ENCODE data around the gene IL17RB. TPM values are rescaled to one million over a fixed set of nuclear protein-coding genes. Genes with fewer than 3 reads are reported as not detected.

Gene IL17RB
- total RNA-seq, 1 donor from 2014 or later: 2.2 TPM

GRCh38 chr3:53807117-53807810 is 39.1 kb upstream of the IL17RB start:
- no peaks in the 10 kb centered on the region for H3K27me3 Mint-ChIP-seq
- H3K4me1 Mint-ChIP-seq: no peaks in the 10 kb centered on the region
- H3K4me3 Mint-ChIP-seq: no peak overlapping the region
- no peak overlapping the region for H3K27ac Mint-ChIP-seq
- intact Hi-C loops (cut with micrococcal nuclease): no loop called here
- H3K9me3 Mint-ChIP-seq: no peaks in the 10 kb centered on the region
- DNase-seq: no peak
- no peaks in the 10 kb centered on the region for H3K36me3 Mint-ChIP-seq (ENCODE audit: low read depth)

GRCh38 chr3:53808496-53808895 is 37.9 kb upstream of the IL17RB start:
- intact Hi-C loops (cut with micrococcal nuclease): no loop called here
- Mint-ChIP-seq H3K27ac (no peak overlapping the region), H3K4me3 (no peak overlapping the region), H3K36me3 (ENCODE audit: low read depth) (no peaks in the 10 kb centered on the region), H3K4me1 (no peaks in the 10 kb centered on the region), H3K9me3 (no peaks in the 10 kb centered on the region), H3K27me3 (no peaks in the 10 kb centered on the region)
- no peak for DNase-seq

- no peaks in the 10 kb centered on the region for H3K27me3 Mint-ChIP-seq
- DNase-seq: no peak
- H3K9me3 Mint-ChIP-seq: no peaks in the 10 kb centered on the region
- H3K27ac Mint-ChIP-seq: no peak overlapping the region
- intact Hi-C loops (cut with micrococcal nuclease): no loop called here
- H3K4me3 Mint-ChIP-seq: no peak overlapping the region
- no peaks in the 10 kb centered on the region for H3K4me1 Mint-ChIP-seq
- no peaks in the 10 kb centered on the region for H3K36me3 Mint-ChIP-seq (ENCODE audit: low read depth)
Measured at GRCh38 chr3:53809267-53809666, 37.1 kb upstream of the IL17RB start.

- H3K27me3 Mint-ChIP-seq: no peaks in the 10 kb centered on the region
- no peaks in the 10 kb centered on the region for H3K36me3 Mint-ChIP-seq (ENCODE audit: low read depth)
- H3K4me1 Mint-ChIP-seq: no peaks in the 10 kb centered on the region
- H3K9me3 Mint-ChIP-seq: no peaks in the 10 kb centered on the region
- DNase-seq: no peak
- H3K27ac Mint-ChIP-seq: no peak overlapping the region
- intact Hi-C loops (cut with micrococcal nuclease): no loop called here
- H3K4me3 Mint-ChIP-seq: no peak overlapping the region
Measured at GRCh38 chr3:53809764-53810400, 36.5 kb upstream of the IL17RB start.

GRCh38 chr3:53811143-53811927 is 35.0 kb upstream of the IL17RB start:
- intact Hi-C loops (cut with micrococcal nuclease): no loop called here
- Mint-ChIP-seq H3K9me3 (no peaks in the 10 kb centered on the region), H3K36me3 (ENCODE audit: low read depth) (no peaks in the 10 kb centered on the region), H3K27me3 (no peaks in the 10 kb centered on the region), H3K27ac (no peak overlapping the region), H3K4me3 (no peak overlapping the region), H3K4me1 (no peaks in the 10 kb centered on the region)
- no peak for DNase-seq

- no peaks in the 10 kb centered on the region for H3K4me1 Mint-ChIP-seq
- H3K27me3 Mint-ChIP-seq: no peaks in the 10 kb centered on the region
- no peak overlapping the region for H3K27ac Mint-ChIP-seq
Measured at GRCh38 chr3:53812434-53812833, 33.9 kb upstream of the IL17RB start.

GRCh38 chr3:53813229-53813628 is 33.1 kb upstream of the IL17RB start:
- Mint-ChIP-seq H3K4me1 (no peaks in the 10 kb centered on the region), H3K9me3 (no peaks in the 10 kb centered on the region), H3K36me3 (ENCODE audit: low read depth) (no peaks in the 10 kb centered on the region), H3K27ac (no peak overlapping the region), H3K27me3 (no peaks in the 10 kb centered on the region), H3K4me3 (no peak overlapping the region)
- no peak for DNase-seq
- intact Hi-C loops (cut with micrococcal nuclease): no loop called here

More at GRCh38 chr3:53812434-53812833, 33.9 kb upstream of the IL17RB start:
- Mint-ChIP-seq H3K9me3 (no peaks in the 10 kb centered on the region), H3K4me3 (no peak overlapping the region), H3K36me3 (ENCODE audit: low read depth) (no peaks in the 10 kb centered on the region)
- no peak for DNase-seq
- intact Hi-C loops (cut with micrococcal nuclease): no loop called here

- Mint-ChIP-seq H3K9me3 (no peaks in the 10 kb centered on the region), H3K27ac (no peak overlapping the region), H3K36me3 (ENCODE audit: low read depth) (no peaks in the 10 kb centered on the region), H3K27me3 (no peaks in the 10 kb centered on the region), H3K4me1 (no peaks in the 10 kb centered on the region), H3K4me3 (no peak overlapping the region)
- intact Hi-C loops (cut with micrococcal nuclease): no loop called here
- DNase-seq: no peak
Measured at GRCh38 chr3:53813876-53814275, 32.5 kb upstream of the IL17RB start.

GRCh38 chr3:53815067-53815466 is 31.3 kb upstream of the IL17RB start:
- H3K9me3 Mint-ChIP-seq: no peaks in the 10 kb centered on the region
- H3K27ac Mint-ChIP-seq: no peak overlapping the region
- intact Hi-C loops (cut with micrococcal nuclease): no loop called here
- no peak overlapping the region for H3K4me3 Mint-ChIP-seq
- no peaks in the 10 kb centered on the region for H3K36me3 Mint-ChIP-seq (ENCODE audit: low read depth)
- no peaks in the 10 kb centered on the region for H3K27me3 Mint-ChIP-seq
- H3K4me1 Mint-ChIP-seq: no peaks in the 10 kb centered on the region
- DNase-seq: no peak

- no peaks in the 10 kb centered on the region for H3K9me3 Mint-ChIP-seq
- H3K36me3 Mint-ChIP-seq (ENCODE audit: low read depth): no peaks in the 10 kb centered on the region
- H3K27me3 Mint-ChIP-seq: no peaks in the 10 kb centered on the region
- intact Hi-C loops (cut with micrococcal nuclease): no loop called here
- DNase-seq: no peak
- no peaks in the 10 kb centered on the region for H3K4me1 Mint-ChIP-seq
- no peak overlapping the region for H3K27ac Mint-ChIP-seq
- H3K4me3 Mint-ChIP-seq: no peak overlapping the region
Measured at GRCh38 chr3:53815651-53816050, 30.7 kb upstream of the IL17RB start.

GRCh38 chr3:53816425-53816824 is 29.9 kb upstream of the IL17RB start:
- Mint-ChIP-seq H3K27ac (no peak overlapping the region), H3K9me3 (no peaks in the 10 kb centered on the region), H3K4me3 (no peak overlapping the region), H3K27me3 (no peaks in the 10 kb centered on the region), H3K4me1 (no peaks in the 10 kb centered on the region), H3K36me3 (ENCODE audit: low read depth) (no peaks in the 10 kb centered on the region)
- no peak for DNase-seq
- intact Hi-C loops (cut with micrococcal nuclease): no loop called here

- no peak for DNase-seq
Measured at GRCh38 chr3:53817211-53817610, 29.2 kb upstream of the IL17RB start.

GRCh38 chr3:53817809-53818208 is 28.6 kb upstream of the IL17RB start:
- no peaks in the 10 kb centered on the region for H3K4me1 Mint-ChIP-seq
- intact Hi-C loops (cut with micrococcal nuclease): no loop called here
- no peak overlapping the region for H3K27ac Mint-ChIP-seq
- no peaks in the 10 kb centered on the region for H3K9me3 Mint-ChIP-seq
- no peaks in the 10 kb centered on the region for H3K36me3 Mint-ChIP-seq (ENCODE audit: low read depth)
- H3K4me3 Mint-ChIP-seq: no peak overlapping the region
- no peak for DNase-seq
- no peaks in the 10 kb centered on the region for H3K27me3 Mint-ChIP-seq

More at GRCh38 chr3:53817211-53817610, 29.2 kb upstream of the IL17RB start:
- H3K27me3 Mint-ChIP-seq: no peaks in the 10 kb centered on the region
- no peaks in the 10 kb centered on the region for H3K4me1 Mint-ChIP-seq
- H3K9me3 Mint-ChIP-seq: no peaks in the 10 kb centered on the region
- intact Hi-C loops (cut with micrococcal nuclease): no loop called here
- H3K36me3 Mint-ChIP-seq (ENCODE audit: low read depth): no peaks in the 10 kb centered on the region
- H3K27ac Mint-ChIP-seq: no peak overlapping the region
- no peak overlapping the region for H3K4me3 Mint-ChIP-seq
